Activated CD4-positive, alpha-beta T cell treated with anti-CD3 and anti-CD28 coated beads for 24 hours (primary cell): ENCODE measurements around the gene CES5A.
"Not testable (repeated sequence)": the region's sequence is repeated elsewhere in the genome, so short reads cannot be mapped to it uniquely, and the experiment has no call there.

Experiments used
- DNase-seq, 2 donors: peaks; one replicate each; pipeline ENCODE4 v3.0.0-alpha.2; 2020; ENCODE audit warnings: low read depth in 2 of 2

The CES5A gene

GRCh38 chr16:55875273-55875672 lies at the start of gene CES5A:
Gene CES5A (minus strand): TSS chr16:55875373. CDS start chr16:55875221, 152 bp downstream.
- no peak for DNase-seq

- no peak for DNase-seq
These were observed 47.5 kb upstream of the CES5A start for GRCh38 chr16:55922662-55923061.

- no peak for DNase-seq
These were observed 42.4 kb upstream of the CES5A start for GRCh38 chr16:55917373-55918160.

GRCh38 chr16:55915096-55915827 lies 40.1 kb upstream of the CES5A start:
- DNase-seq = no peak

GRCh38 chr16:55914383-55914782 lies 39.2 kb upstream of the CES5A start:
- no peak for DNase-seq

GRCh38 chr16:55913716-55914115 lies 38.5 kb upstream of the CES5A start:
- DNase-seq = no peak

- DNase-seq = not testable (repeated sequence)
These were observed 37.9 kb upstream of the CES5A start for GRCh38 chr16:55913121-55913520.

GRCh38 chr16:55912022-55912421 lies 36.8 kb upstream of the CES5A start:
- no peak for DNase-seq

- DNase-seq = no peak
These were observed 36.4 kb upstream of the CES5A start for GRCh38 chr16:55911616-55912015.

- DNase-seq = no peak
These were observed 34.7 kb upstream of the CES5A start for GRCh38 chr16:55909876-55910275.

- no peak for DNase-seq
These were observed 33.5 kb upstream of the CES5A start for GRCh38 chr16:55908641-55909040.

GRCh38 chr16:55907661-55908060 lies 32.5 kb upstream of the CES5A start:
- DNase-seq = no peak

- DNase-seq = no peak
These were observed 30.9 kb upstream of the CES5A start for GRCh38 chr16:55906123-55906522.

- DNase-seq = no peak
These were observed 30.5 kb upstream of the CES5A start for GRCh38 chr16:55905651-55906050.

GRCh38 chr16:55901566-55902217 lies 26.5 kb upstream of the CES5A start:
- DNase-seq = no peak

GRCh38 chr16:55900616-55901393 lies 25.6 kb upstream of the CES5A start:
- no peak for DNase-seq

- no peak for DNase-seq
These were observed 24.7 kb upstream of the CES5A start for GRCh38 chr16:55899857-55900256.

GRCh38 chr16:55898592-55898991 lies 23.4 kb upstream of the CES5A start:
- no peak for DNase-seq

GRCh38 chr16:55892821-55893220 lies 17.6 kb upstream of the CES5A start:
- DNase-seq = no peak

- no peak for DNase-seq
These were observed 14.3 kb upstream of the CES5A start for GRCh38 chr16:55889518-55889917.

GRCh38 chr16:55888546-55888945 lies 13.4 kb upstream of the CES5A start:
- no peak for DNase-seq

- no peak for DNase-seq
These were observed 1.7 kb upstream of the CES5A start for GRCh38 chr16:55876854-55877253.
